ENCODE data around the gene KRT77.

Gene KRT77

DNA sequence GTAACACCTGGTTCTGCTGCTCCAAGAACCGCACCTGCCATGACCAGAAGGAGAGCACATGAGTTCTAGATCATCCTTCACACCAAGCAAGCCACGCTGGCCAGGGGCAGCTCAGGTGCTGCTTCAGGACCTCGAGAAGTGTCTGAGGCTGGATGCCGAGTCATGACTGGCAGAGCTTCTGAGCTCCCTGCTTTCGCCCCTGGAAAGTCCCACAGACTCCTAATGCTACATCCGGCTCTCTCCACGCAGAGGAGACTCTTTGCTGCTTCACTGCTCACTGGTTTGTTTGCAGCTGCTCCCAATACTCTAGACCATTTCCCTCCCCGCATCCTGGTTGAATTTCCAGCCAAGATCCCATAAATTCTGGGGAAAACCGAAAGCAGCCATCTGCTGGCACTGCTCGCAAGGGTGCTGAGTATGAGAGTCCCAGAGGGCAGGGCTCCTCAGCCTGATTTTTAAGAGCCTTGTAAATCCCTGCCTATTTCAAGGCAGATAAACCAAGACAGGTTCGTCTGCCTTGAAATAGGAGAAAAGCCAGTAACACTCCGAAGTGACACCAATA, 52.7 kb downstream of the KRT77 start:
- no peak for DNase-seq

DNA sequence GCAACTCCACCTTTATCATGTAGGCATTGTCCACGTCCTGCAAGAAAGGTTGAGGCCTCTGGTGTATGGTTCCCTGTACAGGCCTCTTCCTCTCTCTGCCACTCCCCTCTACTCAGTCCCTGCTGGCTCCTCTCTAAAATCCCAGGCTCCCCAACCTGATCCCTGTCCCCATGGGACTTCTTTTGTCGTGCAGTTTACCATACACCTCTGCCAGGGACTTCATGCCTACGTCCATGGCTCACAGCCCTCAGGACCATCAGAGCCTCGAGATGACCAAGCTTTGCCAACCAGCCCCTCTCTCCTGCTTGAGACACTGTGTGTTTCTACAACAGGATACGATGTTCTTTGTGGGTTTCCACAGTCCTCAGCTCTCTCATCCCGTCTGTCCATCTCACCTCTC, 54.3 kb downstream of the KRT77 start:
- DNase-seq, result no peak

DNA sequence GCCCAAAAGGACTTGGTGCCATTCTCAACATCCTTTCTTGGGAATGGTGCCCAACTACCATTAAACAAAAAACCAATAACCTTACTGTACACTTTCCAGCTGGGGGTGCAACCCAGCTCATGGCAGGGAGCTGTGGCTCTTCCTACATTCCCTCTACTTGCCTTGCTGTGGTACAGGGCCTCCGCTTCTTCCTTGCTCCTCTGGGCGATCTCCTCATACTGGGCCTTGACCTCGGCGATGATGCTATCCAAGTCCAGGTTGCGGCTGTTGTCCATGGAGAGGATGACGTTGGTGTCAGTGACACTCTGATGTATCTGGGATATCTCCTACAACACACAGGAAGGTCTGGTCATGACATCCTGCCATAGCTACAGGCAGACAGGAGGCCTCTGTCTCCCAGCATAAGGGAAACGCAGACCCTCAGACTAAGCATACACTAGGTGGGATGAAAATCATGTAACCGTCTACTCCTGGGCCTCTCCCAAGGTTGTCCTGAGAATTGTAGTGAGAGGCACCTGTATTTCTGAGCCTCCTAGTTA, 55.2 kb downstream of the KRT77 start:
- DNase-seq, result no peak

DNA sequence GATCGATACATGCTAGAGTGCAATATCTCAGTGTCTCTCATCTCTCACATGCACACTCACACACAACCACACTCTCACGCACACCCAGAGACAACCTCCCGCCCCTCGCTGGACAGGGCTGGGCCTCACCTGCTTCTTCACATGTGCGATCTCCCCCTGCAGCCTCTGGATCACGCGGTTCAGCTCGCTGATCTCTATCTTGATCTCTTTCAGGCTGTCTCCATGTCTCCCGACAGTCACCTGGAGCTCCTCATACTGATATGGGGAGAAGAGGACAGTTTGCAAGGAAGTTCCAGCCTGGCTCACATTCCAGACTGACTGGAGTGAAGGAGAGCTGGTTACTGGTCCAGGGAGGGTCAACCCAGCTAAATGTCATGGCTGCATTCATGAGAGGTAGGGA, 55.7 kb downstream of the KRT77 start:
- no peak for DNase-seq

DNA sequence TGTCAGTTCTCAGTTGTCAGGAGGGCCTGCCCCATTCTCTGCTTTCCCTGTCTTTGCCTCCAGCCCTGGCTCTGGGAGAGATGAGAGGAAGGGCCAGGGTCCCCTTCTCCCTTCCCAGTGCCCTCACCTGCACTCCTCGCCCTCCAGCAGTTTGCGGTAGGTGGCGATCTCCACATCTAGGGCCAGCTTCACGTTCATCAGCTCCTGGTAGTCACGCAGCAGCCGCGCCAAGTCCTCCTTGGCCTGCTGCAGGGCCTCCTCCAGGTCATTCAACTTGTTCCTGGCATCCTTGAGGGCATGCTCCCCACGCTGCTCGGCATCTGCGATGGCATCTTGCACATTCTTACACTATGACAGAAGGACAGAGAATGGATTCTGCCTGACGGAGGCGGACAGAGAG, 56.7 kb downstream of the KRT77 start:
- no peak for DNase-seq

DNA sequence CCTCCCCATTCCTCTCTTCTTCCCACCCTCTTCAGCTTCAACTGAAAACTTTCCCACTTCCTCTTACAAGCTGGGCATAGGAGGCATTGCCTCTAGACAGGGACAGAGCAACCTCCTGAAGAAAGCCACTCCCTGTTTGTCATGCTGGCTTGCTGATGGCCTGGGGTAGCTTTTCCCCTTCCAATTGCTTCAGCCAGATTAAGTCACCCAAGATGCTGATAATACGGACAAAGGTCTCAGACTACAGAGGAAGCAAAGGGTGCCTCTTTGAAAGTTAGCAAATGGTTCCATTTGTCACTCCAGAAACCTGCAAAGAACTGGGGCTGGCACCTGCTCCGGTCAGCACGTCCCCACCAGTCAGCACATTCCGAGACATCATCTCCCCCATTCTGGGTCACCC, 57.3 kb downstream of the KRT77 start:
- DNase-seq, result no peak

DNA sequence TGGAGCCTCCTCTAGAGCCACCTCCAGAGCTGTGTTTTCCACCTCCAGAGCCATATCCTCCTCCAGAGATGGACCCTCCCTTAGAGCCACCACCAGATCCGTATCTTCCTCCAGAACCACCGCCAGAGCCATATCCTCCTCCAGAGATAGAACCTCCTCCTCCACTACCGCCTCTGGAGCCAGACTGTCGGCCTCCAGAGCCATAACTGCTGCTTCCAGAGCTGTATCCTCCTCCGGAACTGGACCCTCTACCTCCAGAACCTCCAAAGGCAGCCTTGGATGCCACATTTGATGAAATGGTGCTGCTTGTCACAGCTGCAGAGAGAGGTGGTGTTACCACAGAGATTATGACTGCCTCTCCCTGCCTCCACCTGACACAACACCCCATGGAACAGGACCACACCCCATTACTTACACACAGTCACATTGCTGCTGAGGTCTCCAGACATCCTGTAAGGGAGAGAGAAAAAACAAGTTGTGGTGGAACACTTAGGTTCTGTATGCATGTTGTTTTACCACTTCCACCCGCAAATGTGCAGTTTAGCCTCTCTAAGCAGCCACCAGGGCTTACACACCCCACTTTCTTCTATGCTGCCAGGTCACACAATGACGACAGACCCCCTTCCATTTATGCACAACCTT, 58.1 kb downstream of the KRT77 start:
- no peak for DNase-seq

DNA sequence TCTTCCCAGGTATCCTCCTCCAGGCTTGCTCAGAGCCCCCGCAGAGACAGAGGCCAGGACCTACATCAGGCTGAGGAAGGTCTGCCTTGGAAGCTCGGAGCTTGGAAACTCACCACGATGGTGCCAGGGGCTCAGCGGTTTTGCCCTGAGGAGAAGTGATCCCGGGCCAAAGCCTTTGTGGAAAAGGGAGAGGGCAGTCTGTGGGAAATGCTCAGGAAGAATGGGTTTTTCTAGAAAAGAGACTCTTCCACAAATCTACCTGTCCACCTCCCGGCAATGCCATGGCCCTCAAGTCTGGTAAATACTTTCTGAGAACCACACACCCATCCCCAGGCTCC, 59.3 kb downstream of the KRT77 start:
- DNase-seq, result no peak

DNA sequence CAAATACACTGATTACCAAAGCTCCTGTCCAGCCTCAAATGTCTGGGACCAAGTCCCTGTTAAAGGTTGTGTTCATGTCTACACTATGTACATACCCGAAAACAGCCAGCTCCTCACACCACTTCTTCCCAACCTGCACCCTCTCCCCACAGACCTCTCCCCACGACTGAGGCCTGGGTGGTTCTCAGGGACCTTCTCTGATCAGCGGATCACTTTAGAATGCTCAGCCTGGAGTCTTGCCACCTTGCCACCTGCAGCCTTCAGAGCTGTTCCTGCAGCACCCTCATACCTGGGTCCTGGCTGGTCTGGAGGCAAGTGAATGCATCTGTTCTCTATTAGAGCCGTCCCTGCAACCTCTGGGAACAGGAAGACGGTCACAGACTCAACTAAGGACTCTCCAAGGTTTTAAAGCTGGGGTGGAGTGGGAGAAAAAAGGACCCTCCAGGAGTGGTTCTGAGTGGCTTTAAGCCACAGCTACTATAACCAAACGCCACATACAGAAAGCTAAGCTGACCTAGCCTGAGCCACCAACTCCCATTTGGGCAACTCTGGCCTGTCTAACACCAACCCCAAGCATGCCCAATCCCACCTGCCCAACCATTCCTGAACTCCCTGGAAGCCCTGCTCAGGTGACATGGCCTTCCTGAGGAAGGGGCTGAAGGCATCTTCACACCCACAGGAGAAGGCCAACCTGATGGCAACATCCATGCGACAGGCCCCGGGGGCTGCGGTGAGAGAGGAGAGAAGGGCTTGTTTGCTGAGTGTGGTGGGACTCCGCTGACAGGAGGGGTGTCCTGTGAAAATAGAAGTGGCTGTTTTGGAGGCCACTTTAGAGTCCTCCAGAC, 59.9 kb downstream of the KRT77 start:
- DNase-seq, result no peak

DNA sequence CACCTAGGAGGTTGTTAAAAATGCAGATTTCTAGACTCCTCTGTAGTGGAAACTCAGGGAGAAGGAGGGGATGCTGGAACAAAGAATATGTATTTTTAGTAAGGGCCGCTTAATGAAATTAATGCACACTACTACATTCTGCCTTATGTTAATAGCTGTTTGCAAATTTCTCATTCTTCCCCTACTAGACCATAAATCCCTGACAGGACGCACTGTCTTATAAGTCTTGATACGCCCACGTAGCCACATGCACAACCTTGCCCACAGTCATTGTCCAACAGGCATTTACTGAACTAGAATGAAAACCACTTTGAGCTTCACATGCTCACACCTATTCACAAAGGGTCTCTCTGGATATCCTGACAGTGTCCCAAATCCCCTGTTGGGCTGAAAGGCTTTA, 61.9 kb downstream of the KRT77 start:
- no peak for DNase-seq
